ENCODE results near the gene RNF212.
"Not testable (repeated sequence)": the region's sequence is repeated elsewhere in the genome, so short reads cannot be mapped to it uniquely, and the experiment has no call there.

RNF212 gene

GRCh38 chr4:1060621-1061020 is 52.7 kb downstream of the RNF212 start:
- no peak for DNase-seq

- DNase-seq, result no peak
These were observed 53.2 kb downstream of the RNF212 start for GRCh38 chr4:1060121-1060520.

GRCh38 chr4:1058997-1059665 is 54.2 kb downstream of the RNF212 start:
- no peak for DNase-seq

- DNase-seq, result no peak
These were observed 55.0 kb downstream of the RNF212 start for GRCh38 chr4:1058198-1058996.

- DNase-seq, result no peak
These were observed 56.0 kb downstream of the RNF212 start for GRCh38 chr4:1057403-1057745.

- no peak for DNase-seq
These were observed 56.5 kb downstream of the RNF212 start for GRCh38 chr4:1056671-1057402.

- no peak for DNase-seq
These were observed 57.4 kb downstream of the RNF212 start for GRCh38 chr4:1055721-1056590.

GRCh38 chr4:1055243-1055701 is 58.1 kb downstream of the RNF212 start:
- DNase-seq, result not testable (repeated sequence)

- not testable (repeated sequence) for DNase-seq
These were observed 58.6 kb downstream of the RNF212 start for GRCh38 chr4:1054696-1055242.

- DNase-seq, result not testable (repeated sequence)
These were observed 59.5 kb downstream of the RNF212 start for GRCh38 chr4:1053891-1054290.

GRCh38 chr4:1053080-1053661 is 60.2 kb downstream of the RNF212 start:
- DNase-seq, result no peak

- no peak for DNase-seq
These were observed 61.1 kb downstream of the RNF212 start for GRCh38 chr4:1052231-1052671.

- no peak for DNase-seq
These were observed 61.9 kb downstream of the RNF212 start for GRCh38 chr4:1051472-1051871.

GRCh38 chr4:1050486-1051213 is 62.7 kb downstream of the RNF212 start:
- DNase-seq, result no peak

- no peak for DNase-seq
These were observed 63.8 kb downstream of the RNF212 start for GRCh38 chr4:1049591-1049905.

- no peak for DNase-seq
These were observed 64.4 kb downstream of the RNF212 start for GRCh38 chr4:1048773-1049590.

GRCh38 chr4:1047976-1048772 is 65.2 kb downstream of the RNF212 start:
- no peak for DNase-seq

- DNase-seq, result no peak
These were observed 66.0 kb downstream of the RNF212 start for GRCh38 chr4:1047106-1047975.
